Measurements from ENCODE around the gene ANKRD7.

- TF ChIP-seq RXRA (IDR thresholded peaks at IDR 0.05; ENCODE audit: borderline replicate concordance, low read depth), result no peak
- TF ChIP-seq MAX (IDR thresholded peaks at IDR 0.05; ENCODE audit: low read depth), result no peak
- TF ChIP-seq MXI1 (IDR thresholded peaks at IDR 0.05; ENCODE audit: low read depth, low read length), result no peak
- TF ChIP-seq RCOR1 (IDR thresholded peaks at IDR 0.05; ENCODE audit: low read length), result no peak
- TF ChIP-seq FOXM1 (IDR thresholded peaks at IDR 0.05; ENCODE audit: low read depth), result no peak
- TF ChIP-seq CTCF (IDR thresholded peaks at IDR 0.05), result no peak
- TF ChIP-seq POLR2AphosphoS5 (IDR thresholded peaks at IDR 0.05; ENCODE audit: low read depth, low read length), result no peak
- no peak for TF ChIP-seq IRF3 (IDR thresholded peaks at IDR 0.05; ENCODE audit: low read depth, low read length)
- no peak for TF ChIP-seq TCF12 (IDR thresholded peaks at IDR 0.05)
- no peak for TF ChIP-seq GABPA (IDR thresholded peaks at IDR 0.05; ENCODE audit: low read depth)
Measured at GRCh38 chr7:118182593-118183427, 41.7 kb upstream of the ANKRD7 start.
